Stimulated activated CD4-positive, alpha-beta T cell treated with anti-CD3 and anti-CD28 coated beads, Interleukin-2, amount 100 ng/mL, for 4 hours (primary cell): Measurements from ENCODE around the gene SPOCK1.

Experiments
- DNase-seq: peaks from one replicate; pipeline ENCODE4 v3.0.0-alpha.2; 2020; ENCODE audit warnings: low read depth

Gene SPOCK1

GRCh38 chr5:137361280-137361679 is 137.8 kb downstream of the SPOCK1 start:
- DNase-seq, result no peak

GRCh38 chr5:137360607-137361006 is 138.5 kb downstream of the SPOCK1 start:
- DNase-seq, result no peak

DNA sequence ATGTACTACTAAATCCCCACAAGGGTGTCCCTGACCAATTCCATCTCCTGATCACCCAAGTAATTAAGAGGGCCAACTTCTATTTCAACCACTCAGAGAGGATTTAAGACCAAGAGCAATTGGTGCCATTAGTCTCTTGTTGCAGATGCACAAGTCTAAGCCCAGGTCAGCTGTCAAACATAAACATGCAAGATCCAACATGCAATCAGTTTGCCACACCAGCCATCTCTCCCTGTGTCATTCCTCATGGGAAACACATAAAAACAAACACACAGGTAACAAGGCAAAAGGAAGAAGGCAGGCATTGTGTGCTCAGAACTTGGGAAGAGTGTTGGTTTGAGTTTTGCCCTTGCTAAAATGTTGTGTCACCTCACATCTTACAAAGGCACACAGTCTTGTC is 139.2 kb downstream of the SPOCK1 start:
- no peak for DNase-seq

DNA sequence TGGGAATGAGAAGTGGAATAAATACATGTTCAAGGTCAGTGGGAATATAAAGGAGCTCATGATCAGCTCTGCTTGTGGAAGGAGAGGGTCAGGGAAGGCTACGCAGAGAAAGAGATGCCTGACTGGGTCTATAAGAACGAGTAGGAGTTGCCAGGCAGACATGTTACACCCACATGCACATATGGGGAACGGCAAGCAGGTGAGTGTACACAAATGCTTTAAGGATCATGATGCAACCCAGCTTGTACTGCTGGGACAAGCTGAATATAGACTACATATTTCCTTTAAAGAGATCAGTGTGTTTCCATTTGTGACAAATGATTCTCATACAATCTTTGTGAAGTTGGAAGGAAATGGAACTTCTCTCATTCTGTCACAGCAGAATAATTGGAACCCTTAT is 141.7 kb downstream of the SPOCK1 start:
- DNase-seq, result no peak

GRCh38 chr5:137356127-137356526 is 143.0 kb downstream of the SPOCK1 start:
- no peak for DNase-seq

DNA sequence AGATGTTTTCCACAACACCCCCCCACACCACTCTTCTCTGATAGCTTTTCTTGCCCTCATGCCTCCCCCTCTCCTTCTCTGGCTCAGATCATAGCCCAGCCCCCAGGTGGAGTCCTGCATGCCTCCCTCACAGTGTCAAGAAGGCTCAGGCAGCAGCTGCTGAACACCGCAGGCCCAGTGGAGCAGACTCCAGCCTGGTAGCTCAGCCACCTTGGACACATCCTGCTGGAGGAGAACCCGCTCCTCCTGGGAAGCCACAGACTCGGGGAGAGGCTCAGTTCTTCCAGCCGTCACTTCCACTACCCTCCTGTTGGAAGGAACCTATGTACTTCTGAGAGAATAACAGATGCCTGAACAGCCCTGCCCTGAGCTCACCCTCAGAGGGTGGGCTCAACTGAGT is 143.4 kb downstream of the SPOCK1 start:
- DNase-seq, result no peak

DNA sequence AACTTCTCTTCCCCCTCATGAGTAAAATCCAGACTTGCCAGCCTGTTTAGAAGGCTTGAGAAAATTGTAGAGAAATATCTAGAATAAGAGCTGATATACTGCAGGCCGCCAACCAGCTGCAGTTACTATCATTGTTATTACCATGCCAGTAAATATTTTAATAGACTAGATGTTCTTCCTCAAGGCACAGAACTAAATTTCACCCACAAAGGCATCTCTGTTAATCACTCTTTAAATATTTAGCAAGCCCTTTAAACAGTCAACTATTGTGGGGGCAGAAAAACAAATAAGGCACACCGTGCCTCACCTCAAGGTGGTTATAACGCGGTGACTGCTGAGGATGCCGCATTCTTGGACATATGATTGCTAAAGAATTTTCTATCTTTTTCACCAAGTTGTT is 147.0 kb downstream of the SPOCK1 start:
- DNase-seq, result no peak

- no peak for DNase-seq
These were observed 148.3 kb downstream of the SPOCK1 start for GRCh38 chr5:137350791-137351190.

GRCh38 chr5:137348759-137349158 is 150.4 kb downstream of the SPOCK1 start:
- no peak for DNase-seq

- no peak for DNase-seq
These were observed 151.3 kb downstream of the SPOCK1 start for GRCh38 chr5:137347865-137348264.

DNA sequence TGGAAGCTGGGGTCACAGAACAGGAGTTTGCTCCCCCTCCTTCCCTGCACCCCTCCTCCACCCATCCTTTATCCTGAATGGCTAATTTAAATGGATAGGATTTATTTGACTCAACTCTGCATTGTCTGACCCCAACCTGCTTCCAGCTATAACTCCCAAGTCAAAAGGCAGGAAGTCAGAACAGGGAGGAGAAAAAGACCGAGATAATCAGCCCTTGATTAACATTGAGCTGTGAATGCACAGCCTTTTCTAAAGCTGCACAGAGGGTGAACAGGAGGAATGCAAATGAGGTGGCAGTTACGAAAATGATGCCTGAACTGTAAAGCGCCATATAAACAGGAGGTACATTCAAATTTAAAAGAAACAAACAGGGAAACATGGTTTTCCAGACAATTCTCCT is 152.8 kb downstream of the SPOCK1 start:
- DNase-seq, result no peak

DNA sequence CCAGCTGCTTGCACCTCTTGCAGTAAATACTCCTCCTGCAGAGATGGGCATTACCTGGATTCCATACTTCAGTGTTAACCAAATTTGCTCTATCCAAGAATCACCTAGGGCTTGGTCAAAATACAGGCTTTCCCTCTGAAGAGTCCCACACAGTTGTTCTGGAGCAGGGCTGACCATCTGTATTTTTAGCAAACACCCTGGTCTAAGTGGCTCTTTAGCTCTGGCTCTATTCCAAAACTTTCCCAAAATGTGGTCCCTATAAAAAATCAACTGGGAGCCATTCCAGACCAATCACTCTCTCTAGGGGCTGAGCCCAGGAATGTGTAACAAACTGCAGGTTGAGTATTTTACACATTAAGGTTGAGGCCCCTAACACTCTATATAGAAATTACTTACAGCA is 153.7 kb downstream of the SPOCK1 start:
- no peak for DNase-seq

- no peak for DNase-seq
These were observed 154.3 kb downstream of the SPOCK1 start for GRCh38 chr5:137344723-137345322.

GRCh38 chr5:137344021-137344420 is 155.1 kb downstream of the SPOCK1 start:
- DNase-seq, result no peak

- DNase-seq, result no peak
These were observed 156.4 kb downstream of the SPOCK1 start for GRCh38 chr5:137342764-137343163.

GRCh38 chr5:137341831-137342230 is 157.3 kb downstream of the SPOCK1 start:
- DNase-seq, result no peak

DNA sequence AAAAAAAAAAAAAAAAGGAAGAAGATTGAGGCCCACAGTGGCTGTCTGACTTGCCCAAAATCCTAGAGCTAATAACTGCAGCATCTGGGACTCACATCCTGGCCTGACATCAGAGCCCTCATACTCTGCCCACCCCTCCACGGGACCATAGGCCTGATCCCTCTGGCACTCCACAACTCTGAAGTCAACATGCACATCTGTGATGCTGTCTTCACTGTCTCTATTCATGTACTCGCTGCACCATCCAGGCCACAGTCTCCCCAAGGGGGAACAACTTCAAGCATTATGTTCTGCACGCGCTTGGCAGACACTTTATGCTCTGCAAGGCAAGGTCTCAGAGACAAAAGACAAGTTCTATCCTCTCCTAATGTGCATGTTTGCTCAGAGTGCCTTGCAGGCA is 158.2 kb downstream of the SPOCK1 start:
- DNase-seq, result no peak

- DNase-seq, result no peak
These were observed 162.5 kb downstream of the SPOCK1 start for GRCh38 chr5:137336565-137337120.

- DNase-seq, result no peak
These were observed 163.0 kb downstream of the SPOCK1 start for GRCh38 chr5:137336161-137336560.

DNA sequence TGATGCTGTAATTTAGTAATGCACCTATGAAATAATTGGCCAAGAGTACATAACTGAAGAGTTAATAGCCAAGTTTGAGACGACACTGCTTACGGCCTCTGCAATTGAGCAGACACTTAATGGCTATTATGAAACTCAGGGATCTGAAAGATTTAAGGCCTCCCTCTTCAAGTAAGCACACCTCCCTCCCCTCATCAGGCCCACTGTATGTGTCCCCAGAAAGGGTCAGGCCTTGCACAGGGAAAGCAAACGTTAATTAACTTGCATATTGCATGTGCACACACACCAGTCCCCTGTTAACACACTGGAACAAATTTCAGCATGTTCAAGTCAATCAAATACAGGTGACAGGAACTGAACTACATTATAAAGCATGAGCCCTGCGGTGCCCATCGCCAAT is 163.6 kb downstream of the SPOCK1 start:
- DNase-seq, result no peak

GRCh38 chr5:137333928-137334327 is 165.2 kb downstream of the SPOCK1 start:
- no peak for DNase-seq

- no peak for DNase-seq
These were observed 165.7 kb downstream of the SPOCK1 start for GRCh38 chr5:137333475-137333874.

- no peak for DNase-seq
These were observed 166.8 kb downstream of the SPOCK1 start for GRCh38 chr5:137332296-137332695.

- no peak for DNase-seq
These were observed 169.4 kb downstream of the SPOCK1 start for GRCh38 chr5:137329586-137330296.
